Activated naive CD8-positive, alpha-beta T cell treated with anti-CD3 and anti-CD28 coated beads, Interleukin-2, amount 50 U/mL, for 24 hours (primary cell): Measurements from ENCODE around the gene TOLLIP.
"Not testable (repeated sequence)": the region's sequence is repeated elsewhere in the genome, so short reads cannot be mapped to it uniquely, and the experiment has no call there.

Experiments used
- ATAC-seq: fragments of 150-1000 bp; cut with Tn5 transposase; one replicate; pipeline ENCODE4 v1.10.0; 2021
- DNase-seq: peaks from one replicate; pipeline ENCODE4 v3.0.0; 2021
- H3K27ac Mint-ChIP-seq: one replicate; pipeline ENCODE4 v1.8.0; 2021; ENCODE audit warnings: mild to moderate bottlenecking, mixed read lengths
- H3K27me3 Mint-ChIP-seq: one replicate; pipeline ENCODE4 v1.8.0; 2021; ENCODE audit warnings: mixed read lengths
- H3K36me3 Mint-ChIP-seq: one replicate; pipeline ENCODE4 v1.8.0; 2021; ENCODE audit warnings: low read depth, mixed read lengths
- H3K4me1 Mint-ChIP-seq: one replicate; pipeline ENCODE4 v1.8.0; 2021; ENCODE audit warnings: mixed read lengths
- H3K4me3 Mint-ChIP-seq: one replicate; pipeline ENCODE4 v1.8.0; 2021; ENCODE audit warnings: mild to moderate bottlenecking, moderate library complexity, mixed read lengths
- H3K9me3 Mint-ChIP-seq: one replicate; pipeline ENCODE4 v1.8.0; 2021; ENCODE audit warnings: mixed read lengths

The TOLLIP gene

GRCh38 chr11:1254733-1255132 lies 54.7 kb downstream of the TOLLIP start:
- ATAC-seq: no peak

GRCh38 chr11:1254086-1254648 lies 55.3 kb downstream of the TOLLIP start:
- Mint-ChIP-seq H3K9me3 (no peaks in the 10 kb centered on the region), H3K36me3 (no peaks in the 10 kb centered on the region), H3K4me3 (no peak overlapping the region), H3K27me3 (no peaks in the 10 kb centered on the region), H3K27ac (no peak overlapping the region), H3K4me1 (no peaks in the 10 kb centered on the region)
- DNase-seq (no peak), ATAC-seq (no peak)

More at GRCh38 chr11:1254733-1255132, 54.7 kb downstream of the TOLLIP start:
- Mint-ChIP-seq H3K36me3 (no peaks in the 10 kb centered on the region), H3K4me3 (no peak overlapping the region), H3K27me3 (no peaks in the 10 kb centered on the region), H3K4me1 (no peaks in the 10 kb centered on the region), H3K27ac (no peak overlapping the region), H3K9me3 (no peaks in the 10 kb centered on the region)
- no peak for DNase-seq

GRCh38 chr11:1253103-1253485 lies 56.3 kb downstream of the TOLLIP start:
- no peaks in the 10 kb centered on the region for H3K36me3 Mint-ChIP-seq

GRCh38 chr11:1252371-1253102 lies 56.9 kb downstream of the TOLLIP start:
- no peaks in the 10 kb centered on the region for H3K4me1 Mint-ChIP-seq
- ATAC-seq (no peak), DNase-seq (no peak)
- no peak overlapping the region for H3K27ac Mint-ChIP-seq
- no peaks in the 10 kb centered on the region for H3K36me3 Mint-ChIP-seq
- no peak overlapping the region for H3K4me3 Mint-ChIP-seq
- H3K27me3 Mint-ChIP-seq: no peaks in the 10 kb centered on the region
- H3K9me3 Mint-ChIP-seq: no peaks in the 10 kb centered on the region

More at GRCh38 chr11:1253103-1253485, 56.3 kb downstream of the TOLLIP start:
- Mint-ChIP-seq H3K4me3 (no peak overlapping the region), H3K4me1 (no peaks in the 10 kb centered on the region), H3K27ac (no peak overlapping the region), H3K9me3 (no peaks in the 10 kb centered on the region), H3K27me3 (no peaks in the 10 kb centered on the region)
- DNase-seq (no peak), ATAC-seq (no peak)

GRCh38 chr11:1251236-1251770 lies 58.1 kb downstream of the TOLLIP start:
- no peaks in the 10 kb centered on the region for H3K9me3 Mint-ChIP-seq
- no peaks in the 10 kb centered on the region for H3K36me3 Mint-ChIP-seq
- no peaks in the 10 kb centered on the region for H3K27me3 Mint-ChIP-seq
- H3K4me3 Mint-ChIP-seq: no peak overlapping the region
- no peaks in the 10 kb centered on the region for H3K4me1 Mint-ChIP-seq
- no peak overlapping the region for H3K27ac Mint-ChIP-seq
- no peak for ATAC-seq
- DNase-seq: no peak

- not testable (repeated sequence) for H3K4me3 Mint-ChIP-seq, ATAC-seq, H3K36me3 Mint-ChIP-seq, H3K4me1 Mint-ChIP-seq, DNase-seq, H3K27ac Mint-ChIP-seq, H3K9me3 Mint-ChIP-seq, H3K27me3 Mint-ChIP-seq
These were observed 59.0 kb downstream of the TOLLIP start for GRCh38 chr11:1250411-1250810.

GRCh38 chr11:1248951-1249350 lies 60.5 kb downstream of the TOLLIP start:
- H3K9me3 Mint-ChIP-seq, DNase-seq, H3K36me3 Mint-ChIP-seq, H3K4me1 Mint-ChIP-seq, H3K4me3 Mint-ChIP-seq, H3K27me3 Mint-ChIP-seq, H3K27ac Mint-ChIP-seq, ATAC-seq: not testable (repeated sequence)

- not testable (repeated sequence) for H3K36me3 Mint-ChIP-seq, ATAC-seq, H3K9me3 Mint-ChIP-seq, H3K27ac Mint-ChIP-seq, H3K4me3 Mint-ChIP-seq, H3K27me3 Mint-ChIP-seq, DNase-seq, H3K4me1 Mint-ChIP-seq
These were observed 62.4 kb downstream of the TOLLIP start for GRCh38 chr11:1247026-1247425.

GRCh38 chr11:1246301-1246700 lies 63.1 kb downstream of the TOLLIP start:
- H3K9me3 Mint-ChIP-seq, H3K27me3 Mint-ChIP-seq, H3K4me3 Mint-ChIP-seq, H3K4me1 Mint-ChIP-seq, H3K36me3 Mint-ChIP-seq, DNase-seq, H3K27ac Mint-ChIP-seq, ATAC-seq: not testable (repeated sequence)

GRCh38 chr11:1245717-1246116 lies 63.7 kb downstream of the TOLLIP start:
- DNase-seq, H3K9me3 Mint-ChIP-seq, H3K27ac Mint-ChIP-seq, H3K4me1 Mint-ChIP-seq, H3K4me3 Mint-ChIP-seq, ATAC-seq, H3K36me3 Mint-ChIP-seq, H3K27me3 Mint-ChIP-seq: not testable (repeated sequence)

GRCh38 chr11:1244557-1244956 lies 64.9 kb downstream of the TOLLIP start:
- not testable (repeated sequence) for H3K4me3 Mint-ChIP-seq, H3K27me3 Mint-ChIP-seq, H3K4me1 Mint-ChIP-seq, DNase-seq, H3K27ac Mint-ChIP-seq, ATAC-seq, H3K9me3 Mint-ChIP-seq, H3K36me3 Mint-ChIP-seq

- not testable (repeated sequence) for H3K9me3 Mint-ChIP-seq, H3K36me3 Mint-ChIP-seq, DNase-seq, H3K27ac Mint-ChIP-seq, H3K27me3 Mint-ChIP-seq, H3K4me3 Mint-ChIP-seq, H3K4me1 Mint-ChIP-seq, ATAC-seq
These were observed 65.9 kb downstream of the TOLLIP start for GRCh38 chr11:1243521-1243920.

GRCh38 chr11:1242751-1243150 lies 66.7 kb downstream of the TOLLIP start:
- not testable (repeated sequence) for H3K27me3 Mint-ChIP-seq, H3K9me3 Mint-ChIP-seq, H3K4me3 Mint-ChIP-seq, ATAC-seq, DNase-seq, H3K4me1 Mint-ChIP-seq, H3K27ac Mint-ChIP-seq, H3K36me3 Mint-ChIP-seq

- Mint-ChIP-seq H3K9me3 (no peaks in the 10 kb centered on the region), H3K36me3 (no peaks in the 10 kb centered on the region), H3K27ac (no peak overlapping the region), H3K27me3 (no peaks in the 10 kb centered on the region), H3K4me3 (no peak overlapping the region), H3K4me1 (no peaks in the 10 kb centered on the region)
- ATAC-seq: no peak
- DNase-seq: no peak
These were observed 67.1 kb downstream of the TOLLIP start for GRCh38 chr11:1242289-1242688.

- DNase-seq (no peak), ATAC-seq (no peak)
- Mint-ChIP-seq H3K9me3 (no peaks in the 10 kb centered on the region), H3K4me3 (no peak overlapping the region), H3K4me1 (no peaks in the 10 kb centered on the region), H3K36me3 (no peaks in the 10 kb centered on the region), H3K27ac (no peak overlapping the region), H3K27me3 (no peaks in the 10 kb centered on the region)
These were observed 67.7 kb downstream of the TOLLIP start for GRCh38 chr11:1241706-1242105.
